Fibroblast of skin of scalp (primary cell): ENCODE measurements around the gene ZBTB16.
A peak's percentile ranks its signal among the peaks of the same experiment; 100 is the strongest.

Experiments
- DNase-seq: peaks from one replicate; pipeline ENCODE4 v3.0.0-alpha.2; 2013

The ZBTB16 gene

DNA sequence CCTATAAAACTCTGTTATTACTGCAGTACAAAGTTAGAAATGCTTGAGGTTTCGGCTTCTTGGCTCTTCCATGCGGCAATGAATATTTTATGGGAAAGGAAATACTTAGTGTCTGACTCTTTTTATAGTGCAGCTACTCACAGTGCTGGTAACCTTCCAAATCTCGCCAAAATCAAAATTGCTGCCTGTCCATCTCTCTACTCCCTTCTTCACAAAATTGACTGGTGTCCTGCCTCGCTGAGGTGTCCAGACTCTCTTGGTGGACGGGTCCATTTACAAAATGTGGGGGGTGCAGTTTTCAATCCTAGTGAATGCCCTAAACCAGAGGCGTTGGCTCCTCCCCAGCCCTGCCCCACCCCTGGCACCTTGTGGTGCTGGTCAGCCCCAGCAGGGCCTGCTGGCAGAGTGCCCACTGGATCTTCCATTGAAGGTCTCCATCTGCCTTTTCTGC, 73.5 kb downstream of the ZBTB16 start:
- peak; percentile 57 for DNase-seq

DNA sequence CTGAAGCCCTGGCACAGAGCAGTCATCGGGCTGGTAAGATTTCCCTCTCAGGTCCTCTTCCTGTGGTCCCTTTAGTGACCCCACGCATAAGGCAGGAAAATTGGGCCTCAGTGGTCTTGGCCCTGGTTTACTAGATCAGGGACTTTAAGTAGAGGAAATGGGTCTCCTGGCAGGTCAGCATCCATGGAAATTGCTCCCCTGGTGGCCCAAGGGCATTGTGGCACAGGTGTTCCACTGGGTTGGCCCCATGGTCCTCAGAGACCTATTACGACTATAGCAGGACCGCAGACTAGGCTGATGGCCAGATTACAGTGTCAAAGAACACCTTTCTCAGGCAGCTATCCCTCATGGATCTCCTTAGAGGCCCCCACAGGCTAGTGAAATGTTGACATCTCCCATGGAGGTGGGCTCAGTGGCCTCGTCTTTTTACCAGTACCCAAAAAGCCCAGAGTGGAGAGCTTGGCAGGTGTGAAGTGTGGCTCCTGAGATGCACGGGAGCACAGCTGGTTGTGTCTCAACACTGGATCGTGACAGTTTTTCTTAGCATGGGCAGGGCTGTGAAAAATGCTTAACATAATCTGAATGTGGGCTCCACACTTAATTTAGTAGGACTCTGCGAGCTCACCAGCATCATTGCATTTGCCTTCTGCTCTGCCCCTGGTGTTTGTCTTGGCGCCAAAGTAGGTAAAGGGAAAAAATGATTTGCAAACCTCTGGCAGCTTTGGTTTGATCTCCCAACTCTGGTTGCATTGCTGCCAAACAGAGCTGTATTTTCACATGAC, 74.2 kb downstream of the ZBTB16 start:
- DNase-seq, result no peak

DNA sequence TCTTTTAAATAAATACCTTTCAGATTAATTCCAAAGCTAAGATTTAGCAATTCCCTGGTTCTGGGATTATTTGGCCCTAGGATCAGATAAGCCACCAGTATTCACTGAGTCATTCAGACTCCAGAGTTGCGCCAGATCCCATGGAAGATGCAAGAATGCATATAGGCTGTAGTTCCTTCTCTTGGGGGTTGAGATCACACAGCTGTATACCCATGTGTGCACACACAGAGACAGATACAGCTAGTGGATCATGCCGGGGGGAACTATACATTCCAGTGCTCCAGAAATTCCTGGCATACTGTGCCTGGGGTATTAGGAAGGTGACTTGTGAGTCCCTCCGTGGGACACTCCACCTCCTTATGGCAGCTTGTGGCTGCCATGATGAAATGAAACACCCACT, 75.4 kb downstream of the ZBTB16 start:
- DNase-seq, result peak; percentile 84

DNA sequence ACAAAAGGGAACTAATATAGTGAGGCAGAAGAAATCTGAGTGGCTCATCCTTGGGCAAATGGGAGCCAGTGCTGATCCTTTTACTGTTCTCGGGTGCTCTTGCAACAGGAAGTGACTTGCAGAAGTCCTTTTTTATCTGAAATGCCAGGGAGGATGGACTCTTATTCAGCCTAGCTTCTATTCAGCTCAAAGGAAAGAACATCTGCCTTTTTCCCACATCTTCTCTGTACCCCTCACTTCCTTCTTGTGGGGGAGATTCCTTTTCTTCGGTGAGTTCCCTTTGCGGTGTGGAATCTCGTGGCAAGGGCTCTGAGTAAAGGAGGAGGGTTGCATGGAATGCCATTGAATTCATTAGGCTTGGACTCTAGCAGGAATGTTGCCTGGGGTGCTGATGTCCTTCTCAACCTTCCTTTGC, 76.2 kb downstream of the ZBTB16 start:
- peak; percentile 66 for DNase-seq

DNA sequence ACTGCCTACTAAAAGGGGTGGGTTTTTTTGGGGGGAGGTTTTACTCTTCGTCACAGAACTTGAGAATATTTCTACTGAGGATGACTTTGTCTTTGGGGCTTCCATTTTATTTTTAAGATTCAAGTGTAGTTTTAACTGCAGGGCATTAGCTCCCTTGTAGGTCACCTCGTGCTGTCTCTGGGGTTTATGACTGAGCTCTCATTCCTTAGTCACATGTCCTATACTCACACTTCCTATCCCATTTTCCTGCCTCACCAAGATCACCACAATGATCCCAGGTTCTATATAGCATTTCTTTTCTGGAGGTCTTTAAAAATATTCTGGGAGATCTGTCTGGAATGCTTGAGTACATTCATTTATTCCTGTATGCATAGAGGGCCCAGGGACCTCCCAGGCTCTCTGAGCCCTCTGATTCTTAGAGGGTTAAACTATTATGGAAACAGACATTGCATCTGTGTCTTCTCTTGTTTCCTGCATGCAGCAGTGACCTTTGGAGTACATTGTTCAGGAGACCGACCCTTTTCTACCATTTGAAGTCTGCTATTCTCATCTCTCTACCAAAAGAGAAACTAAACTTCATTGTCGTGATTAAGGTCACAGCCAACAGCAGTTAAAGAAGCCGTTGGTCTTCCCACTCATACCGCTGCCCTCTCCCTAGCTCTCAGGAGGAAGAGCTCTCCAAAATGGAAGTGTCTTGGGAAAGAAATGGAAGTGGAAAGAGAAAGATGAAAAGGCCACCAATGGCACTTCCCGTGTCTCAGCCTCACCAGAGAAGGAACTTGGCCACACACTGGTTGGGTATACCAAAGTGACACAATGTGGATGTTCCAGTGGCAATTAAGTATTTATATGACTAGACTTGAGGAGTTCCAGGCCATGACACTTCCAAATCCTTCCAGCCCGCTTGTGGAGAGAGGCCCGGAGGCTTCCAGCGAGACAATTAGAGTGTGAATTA, 77.5 kb downstream of the ZBTB16 start:
- DNase-seq, result no peak

DNA sequence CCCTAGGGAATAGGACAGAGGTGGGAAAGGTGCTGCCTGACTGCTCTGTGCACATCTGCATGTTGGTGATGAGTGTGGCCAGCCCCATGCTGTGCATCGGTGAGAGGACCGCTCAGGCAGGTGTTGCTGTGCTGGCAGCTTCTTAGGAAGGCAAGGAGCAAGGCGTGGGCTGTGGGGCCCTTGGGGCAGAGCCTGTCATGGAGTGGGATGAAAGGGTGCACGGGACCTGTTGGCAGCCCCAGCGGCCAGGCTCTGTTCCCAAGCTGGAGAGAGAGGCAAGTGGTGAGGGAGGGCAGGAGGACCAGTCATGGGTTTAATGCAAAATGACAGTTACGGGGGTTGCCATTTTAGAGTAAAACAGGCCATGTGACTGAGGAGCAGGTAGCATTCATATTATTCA, 78.3 kb downstream of the ZBTB16 start:
- DNase-seq, result no peak

DNA sequence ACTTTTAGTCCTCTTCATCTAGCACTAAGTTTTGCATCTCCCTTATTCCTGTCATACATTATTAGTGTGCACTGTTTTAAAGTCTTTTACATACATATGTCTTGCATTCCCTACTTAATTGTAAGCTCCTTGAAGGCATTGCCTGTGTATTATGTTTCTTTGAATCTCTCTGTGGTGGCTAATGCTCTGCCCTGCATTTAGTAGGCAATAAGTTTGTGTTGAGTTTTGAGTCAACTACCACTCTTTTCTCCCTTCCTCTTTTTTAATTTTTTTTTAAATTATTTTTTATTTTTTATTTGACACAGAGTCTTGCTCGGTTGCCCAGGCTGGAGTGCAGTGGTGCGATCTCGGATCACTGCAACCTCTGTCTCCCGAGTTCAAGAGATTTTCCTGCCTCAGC, 78.9 kb downstream of the ZBTB16 start:
- no peak for DNase-seq

DNA sequence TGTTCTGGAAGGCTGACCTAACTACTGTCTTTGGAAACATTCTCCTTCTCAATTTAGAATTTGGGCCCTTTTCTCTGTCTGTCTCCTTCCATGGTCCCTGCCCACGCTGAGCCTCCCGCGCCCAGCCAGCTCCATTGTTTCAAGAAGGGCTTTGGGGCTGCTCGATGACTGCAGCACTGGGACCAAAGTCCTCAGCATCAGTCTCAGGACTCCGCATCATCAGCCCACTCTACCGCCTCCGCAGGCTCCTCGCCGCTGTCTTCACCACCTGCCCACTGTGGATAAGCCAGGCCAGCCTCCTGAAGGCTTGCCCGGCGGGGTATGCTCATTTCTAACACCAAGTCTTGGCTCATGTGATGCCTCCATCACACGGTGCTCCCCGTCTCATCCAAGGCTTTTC, 81.3 kb downstream of the ZBTB16 start:
- DNase-seq, result no peak

DNA sequence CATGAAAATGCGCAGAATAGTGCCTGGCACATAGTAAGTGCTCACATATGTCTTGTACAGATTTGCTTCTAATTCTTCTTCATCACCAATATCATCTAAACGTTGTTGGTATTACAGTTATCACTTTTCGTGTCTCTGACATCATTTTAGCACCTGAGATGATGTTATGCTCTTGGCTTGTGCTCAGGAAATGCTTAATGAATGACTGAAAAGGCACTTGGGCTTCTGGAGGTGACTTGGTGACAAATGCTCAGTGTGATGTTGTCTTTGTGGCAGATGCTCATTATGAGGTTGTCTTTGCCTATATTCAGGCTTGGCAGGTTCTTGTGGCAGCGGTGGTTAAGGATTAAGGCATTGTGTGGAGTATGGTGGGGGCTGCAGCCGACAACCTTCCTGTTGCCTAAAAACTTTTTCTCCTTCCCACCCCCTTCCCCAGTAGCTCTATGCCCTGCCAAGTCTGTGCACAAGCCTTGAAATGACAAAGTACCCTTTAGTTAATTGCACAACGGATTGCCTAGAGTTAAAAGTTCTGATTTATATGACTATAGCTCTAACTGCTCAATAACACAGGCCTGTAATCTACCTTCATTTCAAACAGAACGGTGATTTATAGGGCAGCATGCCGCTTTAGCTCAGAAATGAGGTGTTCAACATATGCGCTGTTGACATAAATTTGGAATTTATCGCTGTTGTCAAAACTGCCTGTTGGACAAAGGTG, 82.5 kb downstream of the ZBTB16 start:
- DNase-seq, result no peak

DNA sequence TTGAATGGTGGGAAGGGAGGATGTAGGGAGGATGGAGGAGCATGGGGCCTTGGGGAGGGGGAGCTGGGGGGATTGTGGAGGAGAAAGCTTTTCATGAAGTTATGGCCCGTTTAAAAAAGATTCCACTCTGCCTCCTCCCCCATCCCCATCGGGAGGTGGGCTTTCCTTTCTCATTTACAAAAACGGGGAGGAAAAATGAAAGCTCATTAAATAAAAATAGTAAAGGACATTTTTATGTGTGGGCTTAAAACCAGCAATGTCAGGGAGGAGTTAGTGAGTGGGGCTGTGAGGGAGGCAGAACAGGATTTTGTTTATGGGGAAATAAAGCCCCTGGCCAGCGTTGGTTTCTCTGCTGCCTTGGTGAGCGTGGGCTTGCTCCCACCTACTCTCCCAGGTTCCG, 83.2 kb downstream of the ZBTB16 start:
- no peak for DNase-seq

DNA sequence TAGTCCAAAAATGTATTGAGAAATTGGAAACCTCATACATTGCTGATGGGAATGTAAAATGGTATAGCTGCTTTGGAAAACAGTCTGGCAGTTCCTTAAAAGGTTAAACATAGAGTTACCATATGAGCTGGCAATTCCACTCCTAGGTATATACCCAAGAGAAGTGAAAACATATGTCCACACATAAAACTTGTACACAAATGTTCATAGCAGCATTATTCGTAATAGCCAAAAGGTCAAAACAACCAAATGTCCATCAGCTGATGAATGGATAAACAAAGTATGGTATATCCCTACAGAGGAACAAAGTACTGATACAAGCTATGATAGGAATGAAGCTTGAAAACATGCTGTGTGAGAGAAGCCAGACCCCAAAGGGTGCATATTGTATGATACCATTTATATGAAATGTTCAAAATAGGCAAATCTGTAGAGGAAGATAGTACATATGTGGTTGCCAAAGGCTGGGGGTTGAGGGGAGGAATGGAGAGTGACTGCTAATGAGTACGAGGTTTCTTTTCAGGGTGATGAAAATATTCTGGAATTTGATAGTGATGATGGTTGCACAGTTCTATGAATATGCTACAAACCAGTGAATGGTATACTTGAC, 85.8 kb downstream of the ZBTB16 start:
- DNase-seq, result no peak

DNA sequence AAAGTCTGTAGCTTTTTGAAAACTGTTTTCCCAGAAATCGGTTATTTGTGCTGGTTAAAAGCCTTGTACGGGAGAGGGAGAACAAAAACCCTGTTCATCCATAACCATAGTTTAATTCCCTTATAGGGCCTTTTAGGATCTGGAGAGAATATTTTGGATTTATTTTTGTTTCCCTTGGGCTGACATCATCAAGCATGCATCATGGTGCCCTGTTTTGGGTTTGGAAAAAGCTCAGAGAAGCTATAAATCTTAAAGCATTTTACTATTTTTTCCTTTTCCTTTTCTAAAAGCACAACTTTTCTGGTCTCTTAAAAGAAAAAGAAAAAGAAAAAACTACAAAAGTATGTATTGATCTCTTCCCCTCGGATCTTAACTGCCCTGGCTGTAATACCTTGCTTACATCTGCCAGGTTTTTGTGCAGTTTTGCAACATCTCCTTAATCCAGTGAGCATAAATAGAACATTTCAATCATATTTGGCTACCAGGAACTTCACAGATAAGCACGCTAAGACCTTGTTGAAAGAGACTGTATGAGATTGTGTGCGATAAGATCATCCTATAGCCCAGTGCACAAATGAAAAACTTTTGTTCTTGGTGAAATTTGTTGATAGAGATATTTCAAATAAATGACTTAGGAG, 88.0 kb downstream of the ZBTB16 start:
- no peak for DNase-seq

DNA sequence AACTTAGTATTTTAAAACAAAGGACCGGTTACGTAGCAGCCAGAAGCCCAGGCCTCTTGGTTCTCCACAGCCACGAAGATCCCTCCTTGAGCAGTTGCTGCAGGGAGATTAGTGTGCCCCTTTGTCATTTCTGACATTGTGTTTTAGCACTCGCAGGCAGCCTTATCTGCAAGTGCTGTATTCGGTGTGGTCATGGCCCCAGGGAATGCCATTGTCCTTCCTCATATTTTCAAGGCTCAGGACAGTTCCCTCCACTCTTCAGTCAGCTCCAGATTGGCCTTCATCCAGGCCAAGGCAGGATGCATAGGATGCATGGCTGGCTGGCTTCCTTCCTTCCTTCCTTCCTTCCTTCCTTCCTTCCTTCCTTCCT, 88.5 kb downstream of the ZBTB16 start:
- DNase-seq, result no peak

DNA sequence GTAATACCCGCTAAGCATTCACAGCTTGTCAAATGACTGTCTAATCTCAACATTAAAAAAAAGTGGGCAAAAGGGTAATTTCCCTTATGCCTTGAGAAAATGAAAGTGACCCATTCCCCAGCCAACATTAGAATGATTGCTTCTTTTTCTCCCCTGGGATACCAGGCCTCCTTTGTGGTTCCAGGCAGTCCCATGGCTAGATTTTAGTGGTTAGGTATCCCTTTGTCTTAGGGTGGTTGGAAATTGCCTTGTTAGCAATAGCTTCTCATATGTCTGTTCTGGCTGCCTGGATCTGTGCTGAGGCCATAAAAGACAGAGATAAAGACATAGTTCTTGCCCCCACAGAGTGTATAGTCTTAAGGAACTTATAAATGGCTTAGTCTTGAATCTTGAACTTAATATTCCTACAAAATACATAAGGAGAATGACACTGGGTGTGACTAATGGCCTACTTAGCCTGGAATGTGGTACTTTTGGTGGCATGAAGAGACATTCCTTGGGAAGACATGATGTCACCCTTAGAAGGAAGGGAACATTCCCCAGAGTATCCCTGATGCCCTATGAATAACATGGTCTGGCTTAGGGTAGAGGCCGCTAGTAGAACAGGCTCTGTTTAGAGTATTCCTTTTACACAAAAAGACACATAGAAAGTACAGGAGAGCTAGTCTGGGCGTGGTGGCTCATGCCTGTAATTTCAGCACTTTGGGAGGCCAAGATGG, 90.3 kb downstream of the ZBTB16 start:
- no peak for DNase-seq

DNA sequence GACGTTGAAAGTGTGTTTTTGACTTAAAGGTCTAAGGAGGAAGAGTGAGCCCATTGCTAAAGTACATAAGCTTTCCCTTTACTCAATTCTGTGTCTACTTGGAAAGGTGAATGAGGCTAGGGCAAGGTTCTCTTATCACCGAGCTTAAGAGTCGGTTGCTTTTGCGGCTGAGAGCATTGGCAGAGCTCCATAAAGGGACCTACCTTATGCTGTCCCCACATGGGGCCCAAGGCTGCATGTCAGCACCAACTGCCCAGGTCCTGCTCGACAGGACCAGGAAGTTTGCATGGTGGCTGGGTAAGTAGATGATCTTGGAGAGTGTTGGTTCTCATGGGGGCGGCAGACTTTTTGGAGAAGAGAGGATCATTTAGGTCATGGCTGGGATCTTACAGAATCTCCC, 91.2 kb downstream of the ZBTB16 start:
- DNase-seq, result no peak

DNA sequence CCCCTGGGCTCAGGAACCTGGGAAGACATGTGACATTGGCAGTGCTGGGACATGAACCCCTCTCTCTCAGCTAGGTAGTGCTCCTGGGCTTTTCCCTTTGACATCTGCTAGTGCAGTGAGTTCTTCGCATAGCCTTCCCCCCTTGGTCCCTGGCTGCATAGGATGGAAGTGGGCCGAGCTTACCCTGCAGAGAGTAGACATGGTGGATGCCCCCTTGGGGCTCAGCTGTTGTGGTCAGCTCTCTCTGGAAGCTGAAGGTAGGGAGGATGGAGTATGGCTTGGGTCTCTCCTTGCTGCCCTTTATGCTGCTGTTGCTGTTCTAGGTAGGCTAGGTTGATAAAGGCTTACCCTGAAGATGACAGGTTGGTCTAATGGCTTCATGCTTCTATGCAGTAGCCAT, 92.1 kb downstream of the ZBTB16 start:
- DNase-seq, result no peak

DNA sequence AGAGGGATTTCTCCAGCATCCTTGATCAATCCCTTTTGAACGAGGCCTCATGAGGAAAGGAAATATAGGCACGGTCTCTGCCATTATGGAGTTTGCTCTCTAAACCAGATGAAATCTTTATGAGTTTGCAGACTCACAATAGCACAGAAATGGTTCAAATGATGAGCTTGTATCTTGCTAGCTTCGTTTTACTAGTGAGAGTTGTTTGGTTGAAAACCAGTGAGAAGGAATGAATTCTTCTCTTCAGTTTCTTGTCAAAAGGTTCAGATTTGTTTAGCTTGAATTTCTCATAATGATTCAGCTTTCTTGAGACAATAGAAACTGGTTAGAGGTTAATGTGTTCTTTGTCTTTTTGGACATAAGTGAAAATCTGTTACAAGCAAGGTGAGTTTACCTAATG, 92.7 kb downstream of the ZBTB16 start:
- DNase-seq, result no peak

DNA sequence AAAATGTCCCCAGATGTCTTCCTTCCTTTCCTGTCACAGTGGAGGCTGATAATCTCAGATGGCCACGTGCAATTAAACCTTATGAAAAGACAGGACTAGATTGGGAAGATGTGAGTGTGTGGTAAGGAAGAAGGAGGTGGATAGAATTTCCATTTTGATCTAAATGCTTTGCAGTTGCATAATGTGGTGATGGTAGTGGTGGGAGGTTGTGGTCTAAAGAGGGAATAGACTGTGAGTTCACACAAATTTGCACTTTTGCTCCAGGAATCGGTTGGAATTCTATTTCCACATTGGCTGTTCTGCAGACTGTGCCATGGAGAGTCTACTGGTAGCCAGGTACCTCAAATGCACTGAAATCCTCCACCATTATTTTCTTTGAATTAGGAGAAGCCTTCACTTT, 93.3 kb downstream of the ZBTB16 start:
- DNase-seq, result no peak

DNA sequence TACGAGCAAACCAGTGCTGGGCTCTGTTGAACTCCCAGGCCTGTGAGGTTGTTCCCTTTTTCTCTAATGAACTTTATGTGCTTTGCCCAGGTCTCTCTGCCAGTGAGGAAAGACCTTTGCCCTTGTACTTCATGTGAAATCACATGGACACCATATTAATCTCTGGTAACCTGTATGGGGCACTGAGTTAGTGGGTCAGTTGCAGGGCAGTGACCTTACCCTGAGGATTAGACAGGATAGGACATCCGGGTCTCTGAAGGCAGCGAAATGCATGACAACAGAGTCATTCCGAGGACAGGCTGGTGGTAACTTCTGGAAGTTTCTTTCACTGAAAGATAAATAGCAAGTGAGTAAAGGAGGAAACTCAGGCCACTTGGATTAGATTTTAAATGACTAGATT, 93.7 kb downstream of the ZBTB16 start:
- no peak for DNase-seq

DNA sequence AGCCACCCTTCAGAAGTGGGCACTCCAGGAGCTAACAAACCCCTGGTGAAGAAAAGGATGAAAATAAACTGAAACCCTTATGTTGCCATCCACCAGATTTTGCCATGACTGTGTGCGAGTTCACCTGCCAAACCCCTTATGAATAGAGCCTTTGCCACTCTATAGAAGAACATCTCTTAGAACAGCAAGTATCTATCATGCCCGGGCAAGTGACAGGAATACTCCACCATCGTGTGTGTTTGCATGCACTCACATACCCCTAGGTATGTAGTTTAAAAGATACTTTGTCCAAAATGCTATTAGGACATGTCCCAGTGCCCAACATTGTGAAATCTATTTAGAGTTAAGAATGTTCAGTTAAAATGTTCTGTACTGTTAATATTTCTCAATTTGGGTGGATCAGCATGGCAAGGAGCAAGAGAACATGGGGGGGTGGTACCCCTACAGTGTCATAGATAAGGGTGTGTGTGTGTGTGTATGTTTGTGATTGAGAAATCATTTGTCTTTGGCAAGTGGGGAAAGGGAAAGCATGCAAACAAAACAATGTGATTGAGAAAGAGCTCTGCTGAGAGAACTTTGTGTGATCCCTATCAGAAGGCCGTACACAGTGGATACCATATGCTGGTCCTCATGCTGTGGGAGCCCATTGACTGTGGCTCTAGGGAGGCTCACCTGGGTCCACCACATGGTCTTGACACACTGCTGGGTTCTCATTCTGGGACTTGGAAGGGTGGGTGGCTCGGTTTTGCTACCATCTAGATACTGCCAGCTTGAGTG, 94.9 kb downstream of the ZBTB16 start:
- DNase-seq, result no peak

DNA sequence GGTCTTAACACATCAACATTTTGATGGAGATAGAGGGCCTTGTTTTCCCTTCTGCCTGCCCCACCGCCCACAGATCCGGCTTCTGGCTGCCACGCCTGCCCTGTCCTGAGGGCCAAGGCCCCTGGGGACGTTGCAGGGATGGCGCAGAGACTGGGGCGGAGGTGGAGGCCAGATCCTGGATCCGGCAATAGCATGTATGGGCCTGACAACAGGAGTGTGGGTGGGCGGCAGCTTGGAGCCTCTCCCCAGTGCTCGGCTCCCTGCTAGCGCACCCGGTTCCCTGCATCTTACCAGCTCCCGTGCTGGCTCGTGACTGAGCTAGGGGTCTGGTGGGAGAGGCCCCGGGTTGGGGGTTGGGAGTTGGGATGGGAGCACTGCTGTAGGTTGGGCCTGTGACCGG, 95.6 kb downstream of the ZBTB16 start:
- no peak for DNase-seq
